NCI-H146 (cell line): ENCODE results near the gene ZNF253.
"Not testable (repeated sequence)": the region's sequence is repeated elsewhere in the genome, so short reads cannot be mapped to it uniquely, and the experiment has no call there.

Experiments
- DNase-seq: peaks from one replicate; lab custom pipeline; 2025; lab: John Stamatoyannopoulos, UW

Gene ZNF253

DNA sequence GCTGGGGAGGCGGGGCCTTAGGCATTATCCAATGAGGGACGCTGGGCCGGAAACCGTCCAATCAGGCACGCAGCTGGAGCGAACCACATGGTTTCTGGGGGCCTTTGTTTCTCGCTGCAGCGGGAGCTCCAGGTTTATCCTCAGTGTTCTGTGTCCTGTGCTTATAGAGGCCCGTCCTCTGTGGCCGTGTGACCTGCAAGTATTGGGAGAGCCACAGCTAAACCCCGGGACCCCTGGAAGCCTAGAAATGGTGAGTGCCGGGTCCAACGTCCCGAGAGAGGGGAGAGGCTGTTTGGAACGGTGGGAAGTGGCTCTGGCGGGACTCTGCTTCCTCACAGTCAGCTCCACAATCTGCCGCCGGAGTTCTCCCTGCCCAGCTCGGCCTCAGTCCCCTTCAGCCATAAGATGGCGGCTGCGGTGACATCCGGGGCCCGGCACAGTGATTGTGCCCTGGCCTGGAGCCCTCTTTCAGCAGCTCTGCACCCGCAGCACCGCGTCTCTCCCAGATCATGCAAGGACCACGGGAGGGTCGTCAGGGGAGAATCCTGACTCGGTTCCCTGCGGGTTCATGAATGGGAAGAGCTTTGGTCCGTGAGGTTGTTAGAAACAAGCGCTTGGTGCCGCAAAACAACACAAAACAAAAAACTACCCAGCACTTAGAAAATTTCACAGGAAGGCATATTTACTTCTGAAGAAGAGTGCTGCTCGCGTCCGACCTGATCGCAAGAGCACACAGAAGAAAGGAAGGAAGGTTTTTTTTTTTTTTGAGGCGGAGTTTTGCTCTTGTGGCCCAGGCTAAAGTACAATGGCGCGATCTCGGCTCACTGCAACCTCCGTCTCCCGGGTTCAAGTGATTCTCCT lies at the start of gene ZNF253:
Gene ZNF253 (plus strand): TSS at position 133 of the 861 bp plus-strand sequence. CDS start 115 bp downstream, at position 248.
- DNase-seq: peak; percentile 99

- no peak for DNase-seq
Observed at GRCh38 chr19:19816679-19817078, 49.0 kb upstream of the ZNF253 start.

DNA sequence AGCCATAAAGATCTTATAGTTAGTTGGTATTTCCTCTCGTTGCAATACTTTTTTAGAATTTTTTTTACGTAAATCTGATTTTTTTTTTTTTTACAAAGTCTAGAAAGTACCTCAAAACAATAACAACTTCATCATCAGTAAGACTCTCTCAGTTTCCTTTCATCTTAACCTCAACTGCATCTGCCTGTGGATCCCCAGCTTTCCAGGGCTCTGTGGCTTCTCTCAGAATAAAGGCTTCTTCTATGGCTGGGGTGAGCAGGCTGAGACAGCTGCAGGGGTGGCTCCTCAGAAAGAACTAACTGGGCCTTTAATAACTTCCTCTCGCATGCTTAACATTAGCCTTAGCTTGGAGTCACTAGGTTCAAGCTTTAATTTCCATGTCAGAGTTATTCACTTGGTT lies 48.3 kb upstream of the ZNF253 start:
- DNase-seq: no peak

- no peak for DNase-seq
Observed at GRCh38 chr19:19820774-19821320, 44.8 kb upstream of the ZNF253 start.

GRCh38 chr19:19821366-19821951 lies 44.2 kb upstream of the ZNF253 start, which contains the start of gene ZNF506:
ZNF506 (minus strand) TSS chr19:19821750; CDS start chr19:19821603, 147 bp downstream.
- DNase-seq: peak; percentile 99

DNA sequence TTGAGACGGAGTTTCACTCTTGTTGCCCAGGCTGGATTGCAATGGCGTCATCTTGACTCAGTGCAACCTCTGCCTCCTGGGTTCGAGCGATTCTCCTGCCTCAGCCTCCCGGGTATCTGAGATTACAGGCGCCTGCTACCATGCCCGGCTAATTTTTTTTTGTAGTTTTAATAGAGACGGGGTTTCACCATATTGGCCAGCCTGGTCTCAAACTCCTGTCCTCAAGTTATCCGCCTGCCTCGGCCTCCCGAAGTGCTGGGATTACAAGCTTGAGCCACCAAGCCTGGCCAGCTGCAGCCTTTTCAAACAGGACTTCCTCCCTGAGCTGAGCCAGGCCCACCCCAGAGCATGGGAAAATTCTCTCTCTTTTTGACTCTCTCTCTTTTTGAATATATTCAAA lies 43.7 kb upstream of the ZNF253 start:
- DNase-seq: peak; percentile 25

DNA sequence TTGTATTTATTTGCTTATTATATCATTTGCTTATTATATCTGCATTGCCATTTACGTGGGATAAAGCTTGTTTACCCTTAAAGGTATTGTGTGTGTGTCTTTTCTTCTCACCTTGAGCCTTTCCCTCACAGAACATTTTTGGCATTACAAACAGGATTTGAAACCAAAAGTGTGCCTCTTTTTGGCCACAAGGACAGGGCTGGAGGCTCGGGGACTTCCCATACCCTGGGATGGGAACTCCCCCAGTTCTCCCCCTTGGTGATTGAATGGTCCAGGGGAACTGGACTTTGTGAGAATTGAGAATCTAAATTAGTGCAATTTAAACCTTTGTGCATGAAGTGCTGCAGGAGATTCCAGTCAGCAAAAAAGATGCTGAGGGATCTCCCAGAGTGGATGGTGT lies 41.8 kb upstream of the ZNF253 start:
- no peak for DNase-seq

- no peak for DNase-seq
Observed at GRCh38 chr19:19826875-19827274, 38.8 kb upstream of the ZNF253 start.

GRCh38 chr19:19835560-19836038 lies 30.1 kb upstream of the ZNF253 start:
- no peak for DNase-seq

- no peak for DNase-seq
Observed at GRCh38 chr19:19847781-19848180, 17.9 kb upstream of the ZNF253 start.

DNA sequence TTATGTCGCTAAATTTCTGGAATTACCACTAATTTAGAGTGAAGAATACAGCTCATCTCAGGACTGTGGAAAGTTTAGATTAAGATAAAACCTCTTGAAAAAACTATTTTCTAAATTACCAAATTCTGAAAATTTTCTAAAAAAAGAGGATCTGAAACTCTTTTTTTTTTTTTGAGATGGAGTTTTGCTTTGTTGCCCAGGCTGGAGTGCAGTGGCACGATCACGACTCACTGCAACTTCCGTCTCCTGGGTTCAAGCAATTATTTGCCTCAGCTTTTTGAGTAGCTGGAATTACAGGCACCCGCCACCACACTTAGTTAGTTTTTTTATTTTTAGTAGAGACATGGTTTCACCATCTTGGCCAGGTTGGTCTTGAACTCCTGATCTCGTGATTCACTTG lies 16.6 kb upstream of the ZNF253 start:
- no peak for DNase-seq

DNA sequence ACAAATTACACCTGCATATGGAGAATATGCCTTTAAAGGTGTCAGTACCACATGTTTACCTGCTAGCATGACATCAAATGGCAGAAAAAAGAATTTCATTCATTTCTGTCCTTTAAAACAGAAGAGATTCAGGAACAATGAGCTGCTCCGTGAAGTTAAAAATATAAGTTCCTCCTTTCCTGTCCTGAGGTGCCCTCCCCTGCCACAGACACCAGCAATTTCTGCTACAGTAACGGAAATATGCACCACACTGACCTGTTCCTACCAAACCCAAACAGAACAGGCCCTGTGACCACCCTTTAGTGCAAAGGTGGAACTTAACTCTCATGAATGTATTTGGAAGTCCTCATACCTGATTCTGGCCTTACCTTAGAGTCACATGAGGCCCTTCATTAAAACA lies 13.9 kb upstream of the ZNF253 start:
- not testable (repeated sequence) for DNase-seq

GRCh38 chr19:19858751-19859150 lies 6.9 kb upstream of the ZNF253 start:
- DNase-seq: no peak

DNA sequence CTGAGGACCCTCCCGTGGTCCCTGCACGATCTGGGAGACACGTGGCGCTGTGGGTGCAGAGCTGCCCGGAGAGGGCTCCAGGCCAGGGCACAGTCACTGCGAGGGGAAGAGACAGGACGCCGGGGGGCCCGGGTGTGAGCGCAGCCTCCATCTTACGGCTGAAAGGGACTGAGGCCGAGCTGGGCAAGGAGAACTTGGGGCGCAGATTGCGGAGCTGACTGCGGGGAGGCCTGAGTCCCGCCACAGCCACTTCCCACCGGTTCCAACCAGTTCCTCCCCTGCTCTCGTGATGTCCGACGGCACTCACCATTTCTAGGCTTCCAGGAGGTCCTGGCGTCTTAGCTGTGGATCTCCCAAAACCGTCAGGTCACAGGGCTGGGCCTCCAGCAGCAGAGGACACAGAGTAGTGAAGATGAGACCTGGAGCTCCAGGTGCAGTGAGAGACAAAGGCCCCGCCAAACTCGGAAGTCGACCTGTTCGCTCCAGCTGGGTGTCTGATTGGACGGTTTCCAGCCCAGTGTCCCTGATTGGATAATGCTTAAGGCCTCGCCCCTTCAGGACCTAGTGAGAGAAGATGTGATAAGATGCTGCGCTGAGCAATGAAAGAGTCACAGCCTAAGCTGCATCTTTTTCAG lies 4.8 kb upstream of the ZNF253 start:
- DNase-seq: peak; percentile 76

DNA sequence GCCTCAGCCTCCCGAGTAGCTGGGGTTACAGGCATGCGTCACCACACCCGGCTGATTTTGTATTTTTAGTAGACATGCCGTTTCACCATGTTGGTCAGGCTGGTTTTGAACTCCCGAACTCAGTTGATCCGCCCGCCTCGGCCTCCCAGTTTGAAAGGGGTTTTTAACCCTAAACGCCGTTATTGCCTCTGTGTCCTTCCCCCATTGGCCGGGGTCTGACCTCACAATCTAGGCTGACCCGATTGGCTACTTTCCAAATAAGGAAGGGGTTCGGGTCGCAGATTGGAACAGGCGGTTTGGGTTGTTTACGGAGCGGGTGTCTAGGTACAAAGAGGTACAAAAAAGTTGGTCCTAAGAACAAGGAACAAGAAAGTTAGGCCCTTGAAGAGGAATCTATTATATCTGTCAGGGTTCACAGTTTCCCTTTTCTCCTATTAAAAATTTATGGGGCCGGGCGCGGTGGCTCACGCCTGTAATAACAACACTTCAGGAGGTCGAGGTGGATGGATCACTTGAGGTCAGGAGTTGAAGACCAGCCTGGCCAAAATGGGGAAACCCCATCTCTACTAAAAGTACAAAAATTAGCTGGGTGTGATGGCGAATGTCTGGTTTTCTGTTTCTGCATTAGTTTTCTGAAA lies 1.0 kb downstream of the ZNF253 start:
- DNase-seq: peak; percentile 57

GRCh38 chr19:19870086-19870485 lies 4.4 kb downstream of the ZNF253 start:
- DNase-seq: peak; percentile 11

GRCh38 chr19:19871932-19872331 lies 6.2 kb downstream of the ZNF253 start:
- DNase-seq: no peak

GRCh38 chr19:19873381-19873780 lies 7.7 kb downstream of the ZNF253 start:
- DNase-seq: no peak

GRCh38 chr19:19877724-19878123 lies 12.0 kb downstream of the ZNF253 start:
- DNase-seq: no peak

DNA sequence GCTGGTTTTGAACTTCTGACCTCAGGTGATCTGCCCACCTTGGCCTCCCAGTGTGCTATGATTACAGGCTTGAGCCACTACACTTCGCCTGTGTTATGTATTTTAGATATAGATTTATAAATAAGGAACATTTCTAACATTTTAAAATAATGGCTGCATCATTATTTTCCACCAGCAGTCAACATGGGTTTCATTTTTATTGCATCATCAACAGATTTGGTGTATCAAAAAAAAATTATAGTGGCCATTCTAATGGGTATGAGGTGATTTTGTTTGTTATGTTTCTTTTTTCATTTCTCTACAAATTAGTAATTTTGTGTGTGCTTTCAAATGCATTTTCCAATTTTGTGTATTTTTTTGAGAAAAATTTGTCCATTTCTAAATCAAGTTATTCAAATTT lies 18.9 kb downstream of the ZNF253 start:
- DNase-seq: no peak

- DNase-seq: not testable (repeated sequence)
Observed at GRCh38 chr19:19892055-19892941, 26.6 kb downstream of the ZNF253 start.
